Mesenchymal stem cell (in vitro differentiated cells and primary cell): ENCODE data around the gene DLGAP5.
A peak's percentile ranks its signal among the peaks of the same experiment; 100 is the strongest.

Experiments
- DNase-seq: peaks from one replicate; pipeline ENCODE4 v3.0.0-alpha.2; 2013
- H2AFZ ChIP-seq: one replicate; pipeline ENCODE4 v1.6.1; 2013; ENCODE audit warnings: low read depth, mild to moderate bottlenecking, control low read depth, inconsistent platforms, low read length, moderate library complexity
- H2AK5ac ChIP-seq: 2 replicates; pipeline ENCODE4 v1.6.1; 2013; ENCODE audit warnings: low read length, moderate library complexity, mild to moderate bottlenecking, inconsistent platforms; ENCODE audit not compliant: severe bottlenecking
- H2BK120ac ChIP-seq: one replicate; pipeline ENCODE4 v1.6.1; 2013; ENCODE audit warnings: low read depth, mild to moderate bottlenecking, inconsistent platforms, low read length, moderate library complexity
- H2BK12ac ChIP-seq, 2 experiments: one replicate each; pipeline ENCODE4 v1.6.1; 2013; ENCODE audit warnings: inconsistent platforms in 2 of 2, low read length in 2 of 2, mild to moderate bottlenecking in 2 of 2, moderate library complexity in 2 of 2, control low read depth in 1 of 2
- H2BK15ac ChIP-seq: one replicate; pipeline ENCODE4 v1.6.1; 2013; ENCODE audit warnings: mild to moderate bottlenecking, low read depth, inconsistent platforms; ENCODE audit not compliant: poor library complexity, severe bottlenecking
- H2BK5ac ChIP-seq: 2 replicates; pipeline ENCODE4 v1.6.1; 2013; ENCODE audit warnings: low read depth, mild to moderate bottlenecking, low read length, control low read depth, inconsistent platforms; ENCODE audit not compliant: poor library complexity, severe bottlenecking
- H3K14ac ChIP-seq, 2 experiments: one replicate each; pipeline ENCODE4 v1.6.1; 2013; ENCODE audit warnings: inconsistent platforms in 2 of 2, low read length in 2 of 2, control low read depth in 1 of 2, mild to moderate bottlenecking in 1 of 2, moderate library complexity in 1 of 2
- H3K18ac ChIP-seq, 2 experiments: one replicate each; pipeline ENCODE4 v1.6.1; 2013; ENCODE audit warnings: inconsistent platforms in 2 of 2, low read length in 2 of 2, control low read depth in 1 of 2, low read depth in 1 of 2, mild to moderate bottlenecking in 1 of 2
- H3K23ac ChIP-seq, 2 experiments: one replicate each; pipeline ENCODE4 v1.6.1; 2013; ENCODE audit warnings: inconsistent platforms in 2 of 2, low read length in 2 of 2, mild to moderate bottlenecking in 2 of 2, moderate library complexity in 2 of 2, control low read depth in 1 of 2
- H3K27ac ChIP-seq: 2 replicates; pipeline ENCODE4 v1.5.1; 2013; ENCODE audit warnings: mild to moderate bottlenecking, moderate library complexity, low read length, control low read depth, inconsistent platforms; ENCODE audit not compliant: poor library complexity, severe bottlenecking
- H3K27me3 ChIP-seq, 2 experiments: 2 replicates each; pipeline versions ENCODE4 v1.6.1 to v1.7.0; 2013; ENCODE audit warnings: low read length in 2 of 2, mild to moderate bottlenecking in 2 of 2, moderate library complexity in 2 of 2, control low read depth in 1 of 2, inconsistent platforms in 1 of 2; ENCODE audit not compliant: control insufficient read depth in 1 of 2, insufficient read depth in 1 of 2
- H3K36me3 ChIP-seq, 2 experiments: 2 replicates each; pipeline versions ENCODE4 v1.6.1 to v1.7.0; 2013; ENCODE audit warnings: low read length in 2 of 2, control low read depth in 1 of 2, inconsistent platforms in 1 of 2, low read depth in 1 of 2, mild to moderate bottlenecking in 1 of 2; ENCODE audit not compliant: insufficient read depth in 2 of 2, control insufficient read depth in 1 of 2
- H3K4ac ChIP-seq, 2 experiments: one replicate each; pipeline ENCODE4 v1.6.1; 2013; ENCODE audit warnings: inconsistent platforms in 2 of 2, low read length in 2 of 2, mild to moderate bottlenecking in 2 of 2, moderate library complexity in 2 of 2, control low read depth in 1 of 2, low read depth in 1 of 2
- H3K4me1 ChIP-seq: 2 replicates; pipeline ENCODE4 v1.6.1; 2013; ENCODE audit warnings: low read depth, low read length, control low read depth; ENCODE audit not compliant: control insufficient read depth, insufficient read depth
- H3K4me2 ChIP-seq: 2 replicates; pipeline ENCODE4 v1.6.1; 2013; ENCODE audit warnings: low read length, mild to moderate bottlenecking, inconsistent platforms; ENCODE audit not compliant: poor library complexity, severe bottlenecking
- H3K4me3 ChIP-seq, 2 experiments: 2 replicates each; pipeline versions ENCODE4 v1.5.1 to v1.7.0; 2013; ENCODE audit warnings: low read length in 2 of 2, mild to moderate bottlenecking in 2 of 2, control low read depth in 1 of 2, low read depth in 1 of 2; ENCODE audit not compliant: insufficient read depth in 1 of 2
- H3K79me1 ChIP-seq: replicated peaks from 2 replicates; pipeline ENCODE4 v1.6.1; 2013; ENCODE audit warnings: mild to moderate bottlenecking, control low read depth, low read length, inconsistent platforms; ENCODE audit not compliant: poor library complexity, severe bottlenecking
- H3K9ac ChIP-seq: 2 replicates; pipeline ENCODE4 v1.7.0; 2013; ENCODE audit warnings: mild to moderate bottlenecking, low read length, moderate library complexity
- H3K9me3 ChIP-seq: 2 replicates; pipeline ENCODE4 v1.7.0; 2013; ENCODE audit warnings: mild to moderate bottlenecking, low read length; ENCODE audit not compliant: control insufficient read depth
- H4K8ac ChIP-seq: one replicate; pipeline ENCODE4 v1.6.1; 2013; ENCODE audit warnings: inconsistent platforms, mild to moderate bottlenecking, low read length, moderate library complexity
- H4K91ac ChIP-seq: one replicate; pipeline ENCODE4 v1.6.1; 2013; ENCODE audit warnings: mild to moderate bottlenecking, low read length, inconsistent platforms
- WGBS: methylation state at CpG from one replicate; pipeline ENCODE4 v1.1.7; 2013; ENCODE audit warnings: mixed read lengths; 5-methylcytosine and 5-hydroxymethylcytosine counted together

Gene DLGAP5

GRCh38 chr14:55136885-55137786 is 54.2 kb downstream of the DLGAP5 start:
- peaks cover 30% of the 10 kb centered on the region for H3K79me1 ChIP-seq
- no peak overlapping the region for H2AFZ ChIP-seq
- no peak overlapping the region for H3K4me2 ChIP-seq
- 96% methylated on average over 10 of the region's 12 CpGs for WGBS
- no peak for DNase-seq
- H4K91ac ChIP-seq = no peak overlapping the region
- no peak overlapping the region for H2BK5ac ChIP-seq
- H3K4me1 ChIP-seq = peaks cover 4% of the 10 kb centered on the region
- H3K27me3 ChIP-seq = no peaks in the 10 kb centered on the region
- no peak overlapping the region for H3K14ac ChIP-seq
- no peak overlapping the region for H3K27ac ChIP-seq
- H3K4me3 ChIP-seq = peak overlapping the region in 1 of 2 experiments; percentile 67
- H2AK5ac ChIP-seq = no peak overlapping the region
- H2BK120ac ChIP-seq = no peak overlapping the region
- H3K36me3 ChIP-seq = peaks cover 10 to 84% of the 10 kb centered on the region in 2 experiments
- no peak overlapping the region for H2BK12ac ChIP-seq
- H3K9me3 ChIP-seq = no peaks in the 10 kb centered on the region
- H3K4ac ChIP-seq = no peak overlapping the region
- H4K8ac ChIP-seq = no peak overlapping the region
- no peak overlapping the region for H2BK15ac ChIP-seq
- peak overlapping the region in 1 of 2 experiments; percentile 16 for H3K18ac ChIP-seq
- H3K9ac ChIP-seq = peak overlapping the region; percentile 84
- H3K23ac ChIP-seq = no peak overlapping the region

GRCh38 chr14:55136241-55136640 is 55.1 kb downstream of the DLGAP5 start:
- Histone ChIP-seq H2BK12ac (no peak overlapping the region), H3K9me3 (no peaks in the 10 kb centered on the region), H4K91ac (no peak overlapping the region), H2AK5ac (no peak overlapping the region), H3K4me2 (no peak overlapping the region), H3K4me1 (peaks cover 4% of the 10 kb centered on the region), H3K14ac (no peak overlapping the region), H2AFZ (no peak overlapping the region), H3K18ac (no peak overlapping the region), H3K27me3 (no peaks in the 10 kb centered on the region), H3K79me1 (peaks cover 32% of the 10 kb centered on the region), H2BK5ac (no peak overlapping the region), H3K23ac (no peak overlapping the region), H2BK15ac (no peak overlapping the region), H3K9ac (peak overlapping the region; percentile 84), H3K36me3 (peaks cover 10 to 83% of the 10 kb centered on the region in 2 experiments), H2BK120ac (no peak overlapping the region), H3K4me3 (peak overlapping the region in 1 of 2 experiments; percentile 67), H3K27ac (no peak overlapping the region), H4K8ac (no peak overlapping the region), H3K4ac (no peak overlapping the region)
- no peak for DNase-seq
- 90% methylated on average over 2 of the region's 3 CpGs for WGBS

- H4K8ac ChIP-seq = no peak overlapping the region
- H2BK5ac ChIP-seq = no peak overlapping the region
- H2BK15ac ChIP-seq = no peak overlapping the region
- peak; percentile 35 for DNase-seq
- H3K23ac ChIP-seq = no peak overlapping the region
- H3K4me1 ChIP-seq = peaks cover 8% of the 10 kb centered on the region
- no peak overlapping the region for H2AK5ac ChIP-seq
- H2BK120ac ChIP-seq = no peak overlapping the region
- H3K4me3 ChIP-seq = peak overlapping the region in 1 of 2 experiments; percentile 97
- no peak overlapping the region for H4K91ac ChIP-seq
- H3K9ac ChIP-seq = peak overlapping the region; percentile 96
- no peaks in the 10 kb centered on the region for H3K9me3 ChIP-seq
- no peak overlapping the region for H2BK12ac ChIP-seq
- no peak overlapping the region for H3K14ac ChIP-seq
- H3K4me2 ChIP-seq = no peak overlapping the region
- no peaks in the 10 kb centered on the region for H3K27me3 ChIP-seq
- H3K36me3 ChIP-seq = peaks cover 5 to 61% of the 10 kb centered on the region in 2 experiments
- H2AFZ ChIP-seq = no peak overlapping the region
- no peak overlapping the region for H3K4ac ChIP-seq
- H3K18ac ChIP-seq = no peak overlapping the region
- peaks cover 27% of the 10 kb centered on the region for H3K79me1 ChIP-seq
- WGBS = 94% methylated on average over 4 of the region's 4 CpGs
- no peak overlapping the region for H3K27ac ChIP-seq
Observed at GRCh38 chr14:55133416-55133815, 58.0 kb downstream of the DLGAP5 start.

DNA sequence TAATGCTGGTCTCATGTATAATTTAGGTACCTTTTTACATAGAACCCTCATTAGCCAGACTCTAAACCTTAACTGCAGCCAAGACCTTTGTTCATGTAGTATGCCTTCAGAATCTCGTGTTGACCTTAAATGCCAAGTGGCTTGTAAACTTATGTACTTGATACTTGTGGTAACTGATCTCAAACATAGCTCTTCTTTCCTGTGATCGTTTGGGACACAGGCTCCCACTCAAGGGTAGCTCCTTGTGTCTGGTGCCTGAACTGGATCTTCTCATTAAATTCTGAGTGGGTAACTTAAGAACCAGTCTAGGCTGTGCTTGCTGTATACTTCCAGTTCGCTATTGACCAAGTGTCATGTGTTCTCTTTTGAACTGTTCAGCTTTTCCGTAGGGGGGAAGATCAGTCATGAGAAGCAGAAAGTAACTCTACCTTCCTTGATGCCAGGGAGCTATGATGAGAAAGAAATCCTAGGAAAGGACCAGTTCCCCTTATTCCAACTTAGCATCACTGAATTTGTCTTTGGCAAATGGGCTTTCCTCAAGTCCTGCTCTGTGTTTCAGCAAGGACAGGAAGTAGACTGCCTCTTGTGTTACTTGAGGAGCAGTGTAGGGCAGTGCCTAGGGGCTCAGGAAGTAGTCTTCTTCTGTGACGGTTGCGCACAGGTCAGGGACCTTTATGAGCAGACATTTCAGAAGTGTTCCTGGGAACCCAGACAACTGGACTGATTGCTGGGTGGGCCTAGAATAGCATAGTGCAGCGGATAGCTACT is 59.8 kb downstream of the DLGAP5 start:
- Histone ChIP-seq H3K14ac (no peak overlapping the region), H4K8ac (no peak overlapping the region), H3K23ac (peak overlapping the region in 1 of 2 experiments; percentile 19), H2BK15ac (no peak overlapping the region), H4K91ac (no peak overlapping the region), H3K27me3 (no peaks in the 10 kb centered on the region), H3K4me1 (peaks cover 7% of the 10 kb centered on the region), H3K4me3 (peak overlapping the region in 1 of 2 experiments; percentile 97), H3K79me1 (peaks cover 16% of the 10 kb centered on the region), H3K9ac (peak overlapping the region; percentile 96), H3K27ac (no peak overlapping the region), H3K18ac (no peak overlapping the region), H2BK120ac (no peak overlapping the region), H3K9me3 (no peaks in the 10 kb centered on the region), H2AK5ac (no peak overlapping the region), H2BK12ac (no peak overlapping the region), H2AFZ (no peak overlapping the region), H3K36me3 (peaks cover 0 to 52% of the 10 kb centered on the region in 2 experiments), H2BK5ac (no peak overlapping the region), H3K4me2 (no peak overlapping the region), H3K4ac (peak overlapping the region in 1 of 2 experiments; percentile 7)
- no peak for DNase-seq
- 96% methylated on average over 7 of the region's 7 CpGs for whole genome bisulfite sequencing
